Coronary artery (tissue), 2 donors: Measurements from ENCODE around the gene LUC7L.
A peak's percentile ranks its signal among the peaks of the same experiment; 100 is the strongest.
"Not testable (repeated sequence)": the region's sequence is repeated elsewhere in the genome, so short reads cannot be mapped to it uniquely, and the experiment has no call there.

ENCODE experiments used
- DNase-seq: peaks from one replicate; pipeline ENCODE4 v3.0.0-alpha.2; 2017; ENCODE audit warnings: low spot score
- H3K27ac ChIP-seq, 2 donors: fragments of 200-600 bp; sonication (generic); one replicate each; pipeline ENCODE4 v1.5.1; 2016 to 2019
- H3K4me3 ChIP-seq: fragments of 200-600 bp; sonication (generic); 2 replicates; pipeline ENCODE4 v1.5.1; 2016; ENCODE audit warnings: mild to moderate bottlenecking, moderate library complexity
- CTCF ChIP-seq: fragments of 200-600 bp; sonication (generic); IDR thresholded peaks from one replicate; pipeline ENCODE4 v1.5.1; 2019; ENCODE audit warnings: antibody characterized with exemption

Gene LUC7L

GRCh38 chr16:164827-165538 is 64.3 kb downstream of the LUC7L start:
- H3K27ac ChIP-seq: no peak overlapping the region
- no peak for TF ChIP-seq CTCF
- H3K4me3 ChIP-seq: peak overlapping the region; percentile 47
- DNase-seq: no peak

DNA sequence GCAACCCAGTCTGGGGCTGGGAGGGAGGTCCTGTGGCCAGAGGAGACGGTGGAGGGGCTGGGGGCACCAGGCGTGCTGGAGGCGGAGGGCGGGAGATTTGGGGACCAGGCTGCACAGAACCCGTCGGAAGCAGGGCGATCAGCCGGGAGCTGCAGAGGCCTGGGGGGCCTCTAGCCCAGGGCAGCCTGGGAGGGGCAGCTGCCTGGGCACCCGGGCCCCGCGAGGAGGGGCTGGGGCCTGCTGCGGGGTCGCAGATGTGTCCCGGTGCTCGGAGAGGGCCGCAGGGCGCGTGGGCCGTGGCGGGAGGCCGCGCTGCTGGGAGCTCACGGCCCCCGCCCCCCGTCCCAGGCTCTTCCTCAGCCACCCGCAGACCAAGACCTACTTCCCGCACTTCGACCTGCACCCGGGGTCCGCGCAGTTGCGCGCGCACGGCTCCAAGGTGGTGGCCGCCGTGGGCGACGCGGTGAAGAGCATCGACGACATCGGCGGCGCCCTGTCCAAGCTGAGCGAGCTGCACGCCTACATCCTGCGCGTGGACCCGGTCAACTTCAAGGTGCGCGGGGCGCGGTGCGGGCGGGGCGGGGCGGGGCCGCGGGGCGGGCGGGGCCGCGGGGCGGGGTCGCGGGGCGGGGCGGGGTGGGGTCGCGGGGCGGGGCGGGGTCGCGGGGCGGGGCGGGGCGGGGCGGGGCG is 65.0 kb downstream of the LUC7L start:
- DNase-seq, H3K27ac ChIP-seq, H3K4me3 ChIP-seq: not testable (repeated sequence)

- DNase-seq, H3K4me3 ChIP-seq, H3K27ac ChIP-seq: not testable (repeated sequence)
Measured at GRCh38 chr16:163696-164095, 65.6 kb downstream of the LUC7L start.

GRCh38 chr16:163139-163538 is 66.1 kb downstream of the LUC7L start:
- H3K27ac ChIP-seq, DNase-seq: not testable (repeated sequence)

DNA sequence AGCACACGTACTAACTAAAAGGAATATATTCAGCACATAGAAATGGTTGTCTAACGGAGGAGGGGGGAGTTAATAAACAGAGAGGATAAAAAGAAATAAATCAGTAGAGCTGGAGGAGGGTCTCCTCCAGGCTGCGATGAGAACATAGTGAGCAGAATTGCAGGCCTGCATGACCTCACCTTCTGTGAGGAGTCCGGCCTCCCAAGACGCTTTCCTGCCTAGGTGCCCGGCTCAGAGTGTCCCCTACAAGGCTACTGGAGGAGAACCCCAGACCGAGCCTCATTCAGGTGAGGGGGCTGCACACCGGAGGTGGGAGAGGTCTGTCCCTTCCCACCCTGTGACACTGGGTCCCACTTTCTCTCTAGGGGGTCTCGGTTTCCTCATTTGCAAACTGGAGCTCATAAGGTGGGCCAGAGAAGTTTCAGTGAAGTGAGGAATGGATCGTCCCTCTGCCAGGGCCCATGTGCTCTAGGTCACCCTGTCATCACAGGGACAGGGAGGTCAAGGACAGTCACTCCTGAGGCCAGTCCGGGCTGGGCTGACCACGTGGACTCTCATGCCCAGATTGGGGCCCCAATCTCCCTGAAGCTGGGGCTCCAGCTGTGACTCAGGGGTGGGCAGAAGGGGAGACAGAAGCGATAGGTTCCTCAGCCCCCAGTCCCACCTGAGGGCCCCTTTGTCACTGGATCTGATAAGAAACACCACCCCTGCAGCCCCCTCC is 66.8 kb downstream of the LUC7L start:
- DNase-seq: no peak
- Histone ChIP-seq H3K4me3 (no peak overlapping the region), H3K27ac (no peak overlapping the region)
- TF ChIP-seq CTCF: no peak

More at GRCh38 chr16:163139-163538, 66.1 kb downstream of the LUC7L start:
- not testable (repeated sequence) for H3K4me3 ChIP-seq

DNA sequence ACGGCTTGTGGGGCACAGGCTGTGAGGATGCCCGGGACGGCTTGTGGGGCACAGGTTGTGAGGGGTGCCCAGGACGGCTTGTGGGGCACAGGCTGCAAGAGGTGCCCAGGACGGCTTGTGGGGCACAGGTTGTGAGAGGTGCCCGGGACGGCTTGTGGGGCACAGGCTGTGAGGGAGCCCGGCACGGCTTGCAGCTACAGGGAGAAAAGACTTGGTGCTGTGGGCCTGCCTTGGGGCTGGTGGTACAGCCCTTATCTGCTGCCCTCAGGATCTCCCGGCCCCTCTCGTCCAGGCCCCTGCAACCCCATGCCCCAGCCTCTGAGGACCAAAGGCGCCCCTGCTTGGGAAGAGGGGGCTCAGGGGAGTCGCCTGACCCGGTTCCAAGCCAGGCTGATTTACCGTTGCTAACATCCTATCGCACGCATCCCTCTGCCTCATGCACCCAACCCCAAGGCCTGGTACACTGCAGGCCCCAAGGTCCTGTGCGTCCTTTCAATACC is 68.5 kb downstream of the LUC7L start:
- Histone ChIP-seq H3K27ac (no peak overlapping the region), H3K4me3 (no peak overlapping the region)
- no peak for TF ChIP-seq CTCF
- DNase-seq: no peak

DNA sequence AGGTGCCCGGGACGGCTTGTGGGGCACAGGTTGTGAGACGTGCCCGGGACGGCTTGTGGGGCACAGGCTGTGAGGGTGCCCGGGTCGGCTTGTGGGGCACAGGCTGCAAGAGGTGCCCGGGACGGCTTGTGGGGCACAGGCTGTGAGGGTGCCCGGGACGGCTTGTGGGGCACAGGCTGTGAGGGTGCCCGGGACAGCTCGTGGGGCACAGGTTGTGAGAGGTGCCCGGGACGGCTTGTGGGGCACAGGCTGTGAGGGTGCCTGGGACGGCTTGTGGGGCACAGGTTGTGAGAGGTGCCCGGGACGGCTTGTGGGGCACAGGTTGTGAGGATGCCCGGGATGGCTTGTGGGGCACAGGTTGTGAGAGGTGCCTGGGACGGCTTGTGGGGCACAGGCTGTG is 69.0 kb downstream of the LUC7L start:
- H3K27ac ChIP-seq, DNase-seq, H3K4me3 ChIP-seq: not testable (repeated sequence)

DNA sequence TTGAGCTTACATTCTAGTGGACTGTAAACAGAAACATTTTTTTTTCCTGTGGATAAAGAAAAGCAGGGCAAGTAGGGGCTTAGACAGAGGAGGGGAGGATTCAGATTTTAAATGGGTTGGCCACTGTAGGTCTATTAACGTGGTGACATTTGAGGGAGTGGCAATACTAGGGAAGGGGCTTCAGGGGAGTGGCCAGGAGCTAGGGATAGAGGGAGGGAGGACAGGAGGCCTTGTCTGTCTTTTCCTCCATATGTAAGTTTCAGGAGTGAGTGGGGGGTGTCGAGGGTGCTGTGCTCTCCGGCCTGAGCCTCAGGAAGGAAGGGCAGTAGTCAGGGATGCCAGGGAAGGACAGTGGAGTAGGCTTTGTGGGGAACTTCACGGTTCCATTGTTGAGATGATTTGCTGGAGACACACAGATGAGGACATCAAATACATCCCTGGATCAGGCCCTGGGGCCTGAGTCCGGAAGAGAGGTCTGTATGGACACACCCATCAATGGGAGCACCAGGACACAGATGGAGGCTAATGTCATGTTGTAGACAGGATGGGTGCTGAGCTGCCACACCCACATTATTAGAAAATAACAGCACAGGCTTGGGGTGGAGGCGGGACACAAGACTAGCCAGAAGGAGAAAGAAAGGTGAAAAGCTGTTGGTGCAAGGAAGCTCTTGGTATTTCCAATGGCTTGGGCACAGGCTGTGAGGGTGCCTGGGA is 70.0 kb downstream of the LUC7L start:
- Histone ChIP-seq H3K27ac (no peak overlapping the region), H3K4me3 (no peak overlapping the region)
- DNase-seq: no peak
- TF ChIP-seq CTCF: no peak
